Colonic mucosa (tissue), 4 donors: ENCODE results near the gene RGCC. TPM values are rescaled to one million over a fixed set of nuclear protein-coding genes. Genes with fewer than 3 reads are reported as not detected.
"Not testable (repeated sequence)": the region's sequence is repeated elsewhere in the genome, so short reads cannot be mapped to it uniquely, and the experiment has no call there.

Experiments
- DNase-seq: peaks from one replicate; pipeline ENCODE4 v3.0.0-alpha.2; 2020
- H3K27ac ChIP-seq: fragments of 200-600 bp; one replicate; pipeline ENCODE4 v1.8.0; 2021
- H3K27me3 ChIP-seq: fragments of 200-600 bp; one replicate; pipeline ENCODE4 v1.8.0; 2021
- H3K36me3 ChIP-seq: fragments of 200-600 bp; one replicate; pipeline ENCODE4 v1.8.0; 2021
- H3K4me1 ChIP-seq: fragments of 200-600 bp; one replicate; pipeline ENCODE4 v1.8.0; 2021; ENCODE audit warnings: mild to moderate bottlenecking
- H3K4me3 ChIP-seq: fragments of 200-600 bp; one replicate; pipeline ENCODE4 v1.8.0; 2021
- H3K9ac ChIP-seq, 2 donors: one replicate each; pipeline ENCODE4 v1.7.0; 2013; ENCODE audit warnings: control low read depth in 2 of 2, low read depth in 2 of 2, low read length in 2 of 2
- H3K9me3 ChIP-seq: fragments of 200-600 bp; one replicate; pipeline ENCODE4 v1.8.0; 2021
- CTCF ChIP-seq: fragments of 200-600 bp; IDR thresholded peaks from one replicate; pipeline ENCODE4 v1.8.0; 2022; ENCODE audit warnings: antibody characterized with exemption, mild to moderate bottlenecking
- intact Hi-C: fragments of 100-400 bp; cut with DNase I; formaldehyde crosslinking; loops from one replicate; pipeline ENCODE4 v1.14.1; 2022
- total RNA-seq, 2 donors: library from RNA; stranded (reverse); fragmentation: NEBNext Ultra II Directional in 1 of 2; extraction: Animal tissue kit (Norgen Biotek cat#: 25700) in 1 of 2; gene quantifications; one replicate each; pipeline ENCODE4 v1.2.1, GENCODE V29; 2021
- donor health status: healthy.
- donor health status: DM: no; HTN: no; CAD: no.
- donor health status: DM: no; HTN: no; CAD: no.

Gene RGCC
- total RNA-seq, 2 donors from 2014 or later: 5.6 to 10.4 TPM

- no peak overlapping the region for H3K4me3 ChIP-seq
- H3K9me3 ChIP-seq: no peaks in the 10 kb centered on the region
- H3K27me3 ChIP-seq: no peaks in the 10 kb centered on the region
- TF ChIP-seq CTCF: no peak
- no peaks in the 10 kb centered on the region for H3K4me1 ChIP-seq
- H3K36me3 ChIP-seq: no peaks in the 10 kb centered on the region
- no peak overlapping the region for H3K27ac ChIP-seq
- DNase-seq: no peak
- H3K9ac ChIP-seq: no peak overlapping the region
- intact Hi-C loops: no loop called here
These were observed 42.1 kb downstream of the RGCC start for GRCh38 chr13:41499452-41499851.

- H3K36me3 ChIP-seq: no peaks in the 10 kb centered on the region
- H3K9ac ChIP-seq: no peak overlapping the region
- H3K27ac ChIP-seq: no peak overlapping the region
- TF ChIP-seq CTCF: no peak
- no peaks in the 10 kb centered on the region for H3K4me1 ChIP-seq
- no peak for DNase-seq
- no peaks in the 10 kb centered on the region for H3K9me3 ChIP-seq
- no peaks in the 10 kb centered on the region for H3K27me3 ChIP-seq
- no peak overlapping the region for H3K4me3 ChIP-seq
- intact Hi-C loops: no loop called here
These were observed 43.2 kb downstream of the RGCC start for GRCh38 chr13:41500511-41500910.

DNA sequence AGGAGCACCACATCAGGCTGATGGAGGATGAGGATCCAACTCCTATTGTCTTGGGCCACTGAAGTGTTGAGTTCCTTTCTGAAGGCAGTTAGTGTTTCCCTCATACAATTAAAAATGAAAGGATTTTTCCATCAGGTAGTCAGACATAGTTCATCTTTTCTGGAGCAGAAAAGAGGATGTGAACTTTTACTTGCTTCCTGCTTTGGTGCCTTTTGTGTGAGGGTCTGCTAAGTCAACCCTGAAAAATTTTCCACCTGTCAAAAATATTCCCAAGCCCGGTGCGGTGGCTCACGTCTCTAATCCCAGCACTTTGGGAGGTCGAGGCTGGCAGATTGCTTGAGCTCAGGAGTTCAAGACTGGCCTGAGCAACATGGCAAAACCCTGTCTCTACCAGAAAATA lies 43.9 kb downstream of the RGCC start:
- H3K9ac ChIP-seq: no peak overlapping the region
- no peaks in the 10 kb centered on the region for H3K9me3 ChIP-seq
- H3K4me3 ChIP-seq: no peak overlapping the region
- H3K27me3 ChIP-seq: no peaks in the 10 kb centered on the region
- intact Hi-C loops: no loop called here
- TF ChIP-seq CTCF: no peak
- H3K4me1 ChIP-seq: no peaks in the 10 kb centered on the region
- no peak overlapping the region for H3K27ac ChIP-seq
- H3K36me3 ChIP-seq: no peaks in the 10 kb centered on the region
- no peak for DNase-seq

DNA sequence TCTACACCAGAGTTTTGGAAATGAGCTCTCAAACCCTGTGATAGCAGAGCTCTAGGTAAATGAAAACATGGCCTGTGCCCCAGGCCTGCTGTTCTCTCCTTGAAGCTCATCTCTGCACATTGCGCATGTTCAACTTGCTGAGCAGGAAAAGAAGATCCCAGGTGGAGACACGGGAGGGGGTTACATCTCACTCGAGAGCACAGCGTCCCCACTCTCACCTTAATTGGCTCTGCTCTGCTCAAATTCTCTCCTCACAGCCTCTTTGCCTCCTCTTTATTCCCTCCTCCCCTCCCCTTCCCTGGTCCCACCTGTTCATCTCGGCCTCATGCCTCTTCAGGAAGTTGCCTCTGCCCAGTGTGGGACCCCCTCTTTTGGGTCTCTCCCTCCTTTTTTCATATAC lies 44.7 kb downstream of the RGCC start:
- Histone ChIP-seq H3K27me3 (no peaks in the 10 kb centered on the region), H3K4me1 (no peaks in the 10 kb centered on the region), H3K9ac (peak overlapping the region in 1 of 2 donors; percentile 24), H3K9me3 (no peaks in the 10 kb centered on the region), H3K4me3 (no peak overlapping the region), H3K27ac (no peak overlapping the region), H3K36me3 (no peaks in the 10 kb centered on the region)
- DNase-seq: no peak
- intact Hi-C loops: no loop called here
- no peak for TF ChIP-seq CTCF

- H3K27ac ChIP-seq: no peak overlapping the region
- H3K27me3 ChIP-seq: no peaks in the 10 kb centered on the region
- H3K9ac ChIP-seq: no peak overlapping the region
- H3K9me3 ChIP-seq: no peaks in the 10 kb centered on the region
- no peaks in the 10 kb centered on the region for H3K36me3 ChIP-seq
- H3K4me1 ChIP-seq: no peaks in the 10 kb centered on the region
- no peak overlapping the region for H3K4me3 ChIP-seq
- no peak for TF ChIP-seq CTCF
- DNase-seq: no peak
- intact Hi-C loops: no loop called here
These were observed 45.3 kb downstream of the RGCC start for GRCh38 chr13:41502673-41503072.

GRCh38 chr13:41503356-41503755 lies 46.0 kb downstream of the RGCC start:
- Histone ChIP-seq H3K9ac (no peak overlapping the region), H3K27ac (no peak overlapping the region), H3K4me3 (no peak overlapping the region), H3K36me3 (no peaks in the 10 kb centered on the region), H3K27me3 (no peaks in the 10 kb centered on the region), H3K4me1 (no peaks in the 10 kb centered on the region), H3K9me3 (no peaks in the 10 kb centered on the region)
- TF ChIP-seq CTCF: no peak
- no peak for DNase-seq
- intact Hi-C loops: no loop called here

DNA sequence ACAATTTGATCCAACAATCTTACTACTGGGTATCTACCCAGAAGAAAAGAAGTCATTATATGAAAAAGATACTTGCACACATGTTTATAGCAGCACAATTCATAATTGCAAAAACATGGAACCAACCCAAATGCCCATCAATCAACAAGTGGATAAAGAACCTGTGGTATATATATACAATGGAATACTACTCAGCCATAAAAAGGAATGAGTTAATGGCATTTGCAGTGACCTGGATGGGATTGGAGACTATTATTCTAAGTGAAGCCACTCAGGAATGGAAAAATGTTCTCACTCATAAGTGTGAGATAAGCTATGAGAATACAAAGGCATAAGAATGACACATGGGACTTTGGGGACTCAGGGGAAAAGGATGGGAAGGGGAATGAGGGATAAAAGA lies 47.3 kb downstream of the RGCC start:
- H3K36me3 ChIP-seq, H3K9me3 ChIP-seq, H3K9ac ChIP-seq, intact Hi-C loops, H3K4me1 ChIP-seq, H3K27ac ChIP-seq, H3K4me3 ChIP-seq, H3K27me3 ChIP-seq, DNase-seq: not testable (repeated sequence)
